Fibroblast of mammary gland (primary cell): ENCODE results near the gene WDR70.
A peak's percentile ranks its signal among the peaks of the same experiment; 100 is the strongest.
"Not testable (repeated sequence)": the region's sequence is repeated elsewhere in the genome, so short reads cannot be mapped to it uniquely, and the experiment has no call there.

Experiments
- DNase-seq: peaks from one replicate; pipeline ENCODE4 v3.0.0-alpha.2; 2010; ENCODE audit warnings: low read depth
- H3K4me3 ChIP-seq: 2 replicates; pipeline ENCODE4 v1.5.1; 2011; ENCODE audit warnings: low read depth, mild to moderate bottlenecking, low read length, moderate library complexity; ENCODE audit not compliant: control insufficient read depth
- CTCF ChIP-seq: conservative IDR thresholded peaks from 2 replicates; pipeline ENCODE4 v1.5.1; 2011; ENCODE audit warnings: low read depth, low read length, inconsistent platforms; ENCODE audit not compliant: control insufficient read depth, insufficient read depth

WDR70 gene

DNA sequence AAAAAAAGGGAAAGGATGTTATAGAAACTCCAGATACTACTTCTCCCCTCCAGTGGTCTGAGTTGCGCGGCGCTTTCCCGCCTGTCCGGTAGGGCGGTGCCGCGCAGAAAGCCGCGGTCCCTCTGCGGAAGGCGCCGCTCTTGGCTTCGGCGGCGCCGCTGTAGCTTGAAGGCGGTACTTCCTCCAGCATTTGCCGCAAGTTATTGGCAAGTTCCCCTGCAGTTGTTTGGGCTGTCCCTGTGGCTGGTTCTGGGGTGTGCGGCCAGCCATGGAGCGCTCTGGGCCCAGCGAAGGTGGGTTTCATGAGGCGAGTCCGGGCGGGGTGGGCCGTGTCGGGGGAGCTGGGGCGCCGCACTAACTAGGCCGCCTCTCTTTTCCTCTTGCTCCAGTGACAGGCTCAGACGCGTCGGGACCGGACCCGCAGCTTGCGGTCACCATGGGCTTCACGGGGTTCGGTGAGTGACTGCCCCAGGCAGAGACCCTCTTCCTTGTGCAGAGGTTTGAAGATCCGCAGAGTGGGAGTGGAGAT, at the start of gene WDR70:
Gene WDR70 (plus strand): TSS at position 219 of the 529 bp plus-strand sequence. CDS start 50 bp downstream, at position 269.
- DNase-seq, result peak; percentile 89
- peak; percentile 42 for TF ChIP-seq CTCF
- H3K4me3 ChIP-seq, result peak within 1 kb of the TSS; percentile 85

- H3K4me3 ChIP-seq, DNase-seq: not testable (repeated sequence)
Measured at GRCh38 chr5:37334754-37335153, 44.4 kb upstream of the WDR70 start.

DNA sequence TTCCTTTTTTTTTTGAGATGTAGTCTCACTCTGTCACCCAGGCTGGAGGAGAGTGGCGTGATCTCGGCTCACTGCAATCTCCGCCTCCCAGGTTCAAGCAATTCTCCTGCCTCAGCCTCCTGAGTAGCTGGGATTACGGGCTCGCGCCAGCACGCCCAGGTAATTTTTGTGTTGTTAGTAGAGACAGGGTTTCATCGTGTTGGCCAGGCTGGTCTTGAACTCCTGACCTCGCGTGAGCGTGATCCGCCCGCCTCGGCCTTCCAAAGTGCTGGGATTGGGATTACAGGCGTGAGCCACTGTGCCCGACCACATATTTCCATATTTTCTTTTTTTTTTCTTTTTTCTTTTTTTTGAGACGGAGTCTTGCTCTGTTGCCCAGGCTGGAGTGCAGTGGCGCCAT, 36.4 kb upstream of the WDR70 start:
- H3K4me3 ChIP-seq, result not testable (repeated sequence)

GRCh38 chr5:37355161-37355560, 24.0 kb upstream of the WDR70 start:
- no peak overlapping the region for H3K4me3 ChIP-seq
- DNase-seq, result no peak
- no peak for TF ChIP-seq CTCF

More for the DNA sequence above, 36.4 kb upstream of the WDR70 start:
- DNase-seq, result not testable (repeated sequence)

- peak overlapping the region; percentile 99 for H3K4me3 ChIP-seq
- no peak for DNase-seq
- no peak for TF ChIP-seq CTCF
Measured at GRCh38 chr5:37370550-37370863, 8.6 kb upstream of the WDR70 start.

GRCh38 chr5:37370864-37371726, 8.0 kb upstream of the WDR70 start, which contains the start of gene NUP155:
TSS of gene NUP155 (minus strand) at chr5:37371106. CDS start at chr5:37370977, 129 bp downstream.
- DNase-seq, result peak; percentile 97
- peak within 1 kb of the TSS; percentile 99 for H3K4me3 ChIP-seq
- no peak for TF ChIP-seq CTCF

DNA sequence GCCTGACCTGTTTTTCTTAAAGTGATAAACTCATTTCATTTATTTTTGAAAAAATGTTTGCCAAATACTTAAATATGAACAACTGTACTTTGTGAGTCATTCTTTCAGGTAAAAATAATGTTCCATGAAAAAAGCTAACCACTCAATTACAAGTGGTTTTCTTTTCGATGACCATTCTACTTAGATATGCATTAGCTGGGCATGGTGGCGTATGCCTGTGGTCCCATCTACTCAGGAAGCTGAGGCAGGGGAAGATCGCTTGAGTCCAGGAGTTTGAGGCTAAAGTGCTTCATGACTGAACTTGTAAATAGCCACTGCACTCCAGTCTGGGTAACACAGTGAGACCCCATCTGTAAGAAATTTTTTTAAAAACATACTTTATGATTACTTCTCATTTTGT, 4.0 kb upstream of the WDR70 start:
- H3K4me3 ChIP-seq, result no peak overlapping the region
- DNase-seq, result no peak
- no peak for TF ChIP-seq CTCF

DNA sequence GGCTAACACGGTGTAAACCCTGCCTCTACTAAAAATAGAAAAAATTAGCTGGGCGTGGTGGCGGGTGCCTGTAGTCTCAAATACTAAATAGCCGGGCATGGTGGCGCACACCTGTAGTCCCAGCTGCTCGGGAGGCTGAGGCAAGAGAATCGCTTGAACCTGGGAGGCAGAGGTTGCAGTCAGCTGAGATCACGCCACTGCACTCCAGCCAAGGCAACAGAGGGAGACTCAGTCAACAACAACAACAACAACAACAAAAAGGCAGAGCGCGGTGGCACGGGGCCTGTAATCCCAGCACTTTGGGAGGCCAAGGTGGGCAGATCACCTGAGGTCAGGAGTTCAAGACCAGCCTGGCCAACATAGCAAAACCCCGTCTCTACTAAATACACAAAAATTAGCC, 1.1 kb upstream of the WDR70 start:
- H3K4me3 ChIP-seq, DNase-seq: not testable (repeated sequence)
